ENCODE results near the gene EIF4B.
"Not testable (repeated sequence)": the region's sequence is repeated elsewhere in the genome, so short reads cannot be mapped to it uniquely, and the experiment has no call there.

The EIF4B gene

GRCh38 chr12:53005986-53006809 lies at the start of gene EIF4B:
Gene EIF4B, plus strand, starts transcription at chr12:53006456. Its CDS starts 28 bp downstream, at chr12:53006484.
- peak; percentile 99 for DNase-seq (ENCODE audit: low read depth)

- DNase-seq (ENCODE audit: low read depth), result no peak
Observed at GRCh38 chr12:52956987-52957386, 49.3 kb upstream of the EIF4B start.

GRCh38 chr12:52964556-52965336 lies 41.5 kb upstream of the EIF4B start:
- no peak for DNase-seq (ENCODE audit: low read depth)

DNA sequence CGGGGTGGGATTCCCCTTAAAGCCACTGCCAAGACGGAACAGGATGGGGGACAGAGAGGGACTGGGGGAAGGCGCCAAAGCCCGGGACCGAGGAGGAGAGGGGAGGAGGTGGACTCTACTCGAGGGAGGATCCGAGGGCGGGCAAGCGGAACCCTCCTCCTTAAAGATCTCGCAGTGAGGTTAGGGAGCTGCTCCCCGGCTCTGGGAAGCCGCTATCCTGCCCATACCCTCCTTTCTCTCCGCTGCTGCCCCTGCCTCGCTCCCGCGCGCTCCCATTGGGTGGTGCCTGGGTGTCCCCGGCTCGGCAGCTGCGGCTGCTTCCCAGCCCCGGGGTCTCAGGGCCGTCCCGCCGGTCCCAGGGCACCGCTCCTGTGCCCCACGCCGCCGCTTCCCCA lies 40.9 kb upstream of the EIF4B start:
- no peak for DNase-seq (ENCODE audit: low read depth)

DNA sequence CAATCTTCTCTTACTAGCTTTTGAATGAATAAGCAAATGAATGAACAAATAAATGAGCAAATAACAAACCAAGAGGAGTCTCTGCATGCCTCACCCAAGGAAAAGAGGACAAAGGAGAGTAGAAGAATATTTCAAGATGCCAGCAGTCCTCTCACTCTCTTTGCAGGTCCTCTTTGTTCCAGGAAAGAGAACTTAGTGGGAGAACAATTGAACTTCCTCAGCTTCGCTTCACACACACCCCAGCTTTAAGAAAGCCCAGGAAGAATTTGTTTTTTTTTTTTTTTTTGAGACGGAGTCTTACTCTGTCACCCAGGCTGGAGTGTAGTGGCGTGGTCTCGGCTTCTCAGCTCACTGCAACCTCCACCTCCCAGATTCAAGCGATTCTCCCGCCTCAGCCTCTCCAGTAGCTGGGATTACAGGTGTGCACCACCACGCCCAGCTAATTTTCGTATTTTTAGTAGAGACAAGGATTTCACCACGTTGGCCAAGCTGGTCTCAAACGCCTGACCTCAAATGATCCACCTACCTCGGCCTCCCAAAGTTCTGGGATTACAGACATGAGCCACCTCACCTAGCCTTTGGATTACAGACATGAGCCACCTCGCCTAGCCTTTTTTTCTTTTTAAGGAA lies 37.0 kb upstream of the EIF4B start:
- no peak for DNase-seq (ENCODE audit: low read depth)

DNA sequence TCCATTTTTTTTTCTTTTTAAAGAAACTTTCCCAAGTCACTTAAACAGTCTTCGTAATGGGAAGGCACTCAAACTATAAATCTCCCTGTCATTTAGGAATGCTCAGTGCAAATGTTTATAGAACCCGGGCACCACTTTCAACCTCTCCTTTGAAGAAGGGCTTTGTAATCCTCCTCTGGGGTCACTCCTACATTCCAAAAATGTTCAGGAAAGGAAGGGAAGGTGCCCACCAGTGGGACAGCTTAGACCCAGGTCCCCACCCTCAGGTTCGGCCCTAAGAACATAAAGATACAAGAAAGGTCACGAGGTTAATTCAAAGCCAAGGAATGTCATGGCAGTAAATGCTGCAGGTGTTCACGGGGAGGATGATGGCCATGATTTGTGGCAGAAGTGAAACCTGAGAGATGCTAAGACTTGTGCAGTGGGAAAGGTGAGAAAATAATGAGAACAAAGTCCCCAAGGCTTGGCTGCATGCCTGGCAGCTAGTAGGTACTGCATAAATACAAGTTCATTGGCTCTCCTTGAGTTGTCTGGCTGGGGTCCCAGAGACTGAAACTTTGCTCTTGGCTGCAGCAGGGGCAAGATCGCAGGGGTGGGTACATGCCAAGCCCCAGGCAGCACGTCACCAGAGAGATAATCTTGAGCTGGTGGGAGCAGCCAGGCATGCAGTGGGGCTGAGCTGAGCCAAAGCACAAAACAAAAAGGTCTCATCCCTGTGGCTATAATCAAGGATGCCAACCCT lies 36.3 kb upstream of the EIF4B start:
- DNase-seq (ENCODE audit: low read depth), result no peak

DNA sequence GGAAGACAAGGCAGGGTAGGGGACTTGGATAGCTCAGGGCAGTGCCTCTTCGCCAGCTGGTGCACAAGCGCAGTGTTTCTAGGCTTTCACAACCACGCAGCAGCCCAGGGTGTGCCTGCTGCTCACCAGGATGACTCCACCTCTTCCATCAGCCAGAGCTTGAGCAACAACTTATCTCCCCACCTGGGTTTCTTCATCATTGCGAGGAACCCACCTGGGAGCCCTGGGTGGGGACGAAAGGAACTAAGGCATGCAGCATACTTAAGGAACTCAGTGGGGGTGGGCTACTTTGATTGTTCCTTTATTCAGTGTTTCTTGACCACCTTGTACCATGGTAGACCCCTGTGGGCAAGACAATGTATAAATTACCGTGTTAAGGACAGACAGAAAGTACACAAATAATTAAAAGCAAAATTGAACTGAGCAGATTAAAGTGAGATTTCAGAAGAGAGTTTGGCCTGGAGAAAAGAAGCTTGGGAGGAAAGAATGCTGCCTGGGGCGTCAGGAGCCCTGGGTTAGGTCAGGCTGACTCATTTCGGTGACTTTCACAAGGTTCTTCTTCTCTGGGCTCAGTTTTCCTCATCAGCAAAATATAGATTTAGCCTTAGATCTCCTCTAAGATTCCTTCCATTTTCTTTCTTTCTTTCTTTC lies 34.5 kb upstream of the EIF4B start:
- DNase-seq (ENCODE audit: low read depth), result no peak

- no peak for DNase-seq (ENCODE audit: low read depth)
Observed at GRCh38 chr12:52975204-52975603, 31.1 kb upstream of the EIF4B start.

- no peak for DNase-seq (ENCODE audit: low read depth)
Observed at GRCh38 chr12:52975820-52976573, 30.3 kb upstream of the EIF4B start.

GRCh38 chr12:52976574-52977071 lies 29.6 kb upstream of the EIF4B start:
- no peak for DNase-seq (ENCODE audit: low read depth)

GRCh38 chr12:52977170-52977569 lies 29.1 kb upstream of the EIF4B start:
- DNase-seq (ENCODE audit: low read depth), result no peak

- DNase-seq (ENCODE audit: low read depth), result no peak
Observed at GRCh38 chr12:52980096-52980649, 26.1 kb upstream of the EIF4B start.

DNA sequence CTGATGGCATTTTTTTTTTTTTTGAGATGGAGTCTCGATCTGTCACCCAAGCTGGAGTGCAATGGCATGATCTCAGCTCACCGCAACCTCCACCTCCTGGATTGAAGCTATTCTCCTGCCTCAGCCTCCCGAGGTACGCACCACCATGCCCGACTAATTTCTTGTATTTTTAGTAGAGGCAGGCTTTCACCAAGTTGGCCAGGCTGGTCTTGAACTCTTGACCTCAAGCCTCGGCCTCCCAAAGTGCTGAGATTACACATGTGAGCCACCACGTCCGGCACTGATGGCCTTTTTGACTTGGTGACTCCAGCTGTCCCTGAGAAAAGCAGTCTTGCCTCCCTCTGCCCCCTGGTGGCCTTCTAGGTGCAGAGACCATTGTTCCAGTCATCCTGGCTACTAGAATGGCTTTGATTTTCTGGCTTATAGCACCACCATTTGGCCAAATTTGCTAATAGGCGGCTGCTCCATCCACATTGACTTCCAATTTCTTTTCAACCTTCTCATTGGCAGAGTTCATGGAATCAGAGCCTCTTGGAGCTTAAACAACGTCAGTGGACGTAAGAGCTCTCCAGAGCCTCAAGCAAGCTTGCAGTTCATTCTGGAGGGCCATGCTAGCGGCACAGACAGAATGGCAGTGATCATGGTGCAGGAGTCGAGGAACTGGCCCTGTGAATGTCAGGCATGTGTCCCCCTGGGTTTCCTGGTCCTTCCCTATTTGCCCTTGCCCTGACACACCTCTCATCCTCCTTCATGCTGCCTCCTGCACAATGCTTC lies 25.4 kb upstream of the EIF4B start:
- peak; percentile 76 for DNase-seq (ENCODE audit: low read depth)

GRCh38 chr12:52984136-52984535 lies 22.1 kb upstream of the EIF4B start:
- no peak for DNase-seq (ENCODE audit: low read depth)

DNA sequence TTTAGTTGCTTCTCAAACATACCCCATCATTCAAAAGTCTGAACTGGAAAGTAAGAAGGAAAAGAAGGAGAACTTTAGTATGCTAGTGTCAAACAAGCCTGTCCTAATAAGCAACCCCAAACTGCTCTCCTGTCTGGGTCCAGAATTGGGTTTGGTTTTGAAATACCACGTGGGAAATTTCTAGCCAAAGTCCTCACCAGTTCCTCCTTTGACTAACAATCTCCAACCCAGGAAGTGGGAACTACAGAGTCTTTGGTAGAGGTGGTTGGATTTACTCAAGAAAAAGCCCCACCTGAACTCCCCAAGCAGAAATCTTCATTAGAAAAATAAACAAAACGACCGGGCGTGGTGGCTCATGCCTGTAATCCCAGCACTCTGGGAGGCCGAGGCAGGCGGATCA lies 17.4 kb upstream of the EIF4B start:
- no peak for DNase-seq (ENCODE audit: low read depth)

GRCh38 chr12:52990206-52990605 lies 16.1 kb upstream of the EIF4B start:
- no peak for DNase-seq (ENCODE audit: low read depth)

- not testable (repeated sequence) for DNase-seq (ENCODE audit: low read depth)
Observed at GRCh38 chr12:52992240-52992639, 14.0 kb upstream of the EIF4B start.

DNA sequence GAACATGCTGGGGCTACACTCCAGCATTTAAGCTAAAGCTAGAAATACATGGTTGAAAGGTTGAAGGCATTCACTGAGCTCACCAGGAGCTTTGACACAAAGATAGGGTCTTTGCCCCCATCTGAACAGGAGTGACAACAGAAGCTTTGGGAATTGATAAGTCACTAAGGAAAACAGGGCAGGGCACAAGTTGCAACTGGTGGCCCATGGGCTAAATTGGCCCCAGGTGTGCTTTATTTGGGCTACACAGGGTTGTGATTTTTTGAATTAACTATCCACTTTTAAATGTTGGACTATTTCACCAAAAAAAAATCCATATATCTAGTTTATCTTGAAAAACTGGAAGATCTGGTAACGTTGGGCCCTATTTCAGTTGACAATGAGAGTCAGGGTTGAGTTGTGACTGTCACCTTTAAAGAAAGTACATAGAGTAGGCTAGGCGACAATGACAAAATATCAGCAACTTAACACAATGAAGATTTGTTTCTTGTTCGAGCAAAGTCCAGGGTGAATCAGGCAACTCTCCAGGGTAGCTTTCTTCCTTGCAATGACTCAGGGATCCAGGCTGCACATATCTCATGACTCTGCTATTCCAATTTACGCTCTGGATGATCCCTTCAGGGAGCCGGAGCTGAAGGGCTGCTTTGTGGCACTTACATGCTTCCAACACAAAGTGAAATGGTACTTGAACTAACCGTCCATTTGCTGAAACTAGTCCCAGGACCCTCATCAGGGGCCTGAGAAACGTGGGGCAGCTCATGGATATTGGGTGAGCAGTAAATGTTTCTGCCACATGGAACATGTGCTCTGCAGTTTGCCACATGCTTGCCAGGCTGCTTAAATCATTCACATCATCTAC lies 13.3 kb upstream of the EIF4B start:
- no peak for DNase-seq (ENCODE audit: low read depth)

- DNase-seq (ENCODE audit: low read depth), result no peak
Observed at GRCh38 chr12:52993558-52993869, 12.7 kb upstream of the EIF4B start.

Data from activated T-cell treated with anti-CD3 and anti-CD28 coated beads for 24 hours (primary cell).